ENCODE data around the gene SDE2. TPM values are rescaled to one million over a fixed set of nuclear protein-coding genes. Genes with fewer than 3 reads are reported as not detected.

Gene SDE2
- total and polyA plus RNA-seq, 2 of the 4 experiments (the other 2 are of a cell fraction) = 8.5 to 14.7 TPM

DNA sequence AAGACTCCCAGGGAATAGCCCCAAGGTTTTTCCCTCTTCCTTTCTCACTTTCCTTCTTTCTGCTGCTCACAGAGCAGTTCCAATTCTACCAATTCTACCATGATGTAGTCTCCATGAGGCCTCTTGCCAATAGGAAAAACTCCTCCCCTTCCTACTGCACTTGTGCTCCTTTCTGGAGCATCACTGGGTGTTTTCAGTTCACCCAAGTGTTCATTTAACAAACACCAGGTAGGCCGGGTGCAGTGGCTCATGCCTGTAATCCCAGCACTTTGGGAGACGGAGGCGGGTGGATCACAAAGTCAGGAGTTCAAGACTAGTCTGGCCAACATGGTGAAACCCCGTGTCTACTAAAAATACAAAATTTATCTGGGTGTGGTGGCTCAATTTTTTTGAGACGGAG, 36.8 kb upstream of the SDE2 start:
- in situ Hi-C loops (cut with MboI; ENCODE audit: low sequenced_read_pairs) (no loop called here), dilution Hi-C loops (cut with HindIII; ENCODE audit: low sequenced_read_pairs, unreplicated experiment) (no loop called here), intact Hi-C loops (cut with micrococcal nuclease) (no loop called here)
- no peak overlapping the region for H2AK9ac ChIP-seq (replicated peaks; ENCODE audit: low read depth, low read length, poor library complexity)
- BruUV-seq (replicated peaks) = no TSS peak
- no peak overlapping the region for H4K91ac ChIP-seq (ENCODE audit: insufficient read depth, low read depth, low read length)
- ATAC-seq (ENCODE audit: low read depth) (no peak), DNase-seq (no peak)
- CTCF ChIA-PET = no interaction called here
- H3K79me1 ChIP-seq (ENCODE audit: low read depth in 1 of 2, low read length in 2 of 2) = no peaks in the 10 kb centered on the region
- no peak overlapping the region for H3K27ac ChIP-seq (ENCODE audit: insufficient read depth, low read length)
- no peaks in the 10 kb centered on the region for H4K20me1 ChIP-seq (ENCODE audit: insufficient read depth, low read length)
- no peak overlapping the region for H3K14ac ChIP-seq (replicated peaks; ENCODE audit: low read depth, low read length)
- POLR2A ChIA-PET (ENCODE audit: unreplicated experiment) = no interaction called here
- H3K4me3 ChIP-seq (ENCODE audit: insufficient read depth, low read depth, low read length) = no peak overlapping the region
- H3K4me2 ChIP-seq (ENCODE audit: low read depth, low read length) = no peak overlapping the region
- no peak overlapping the region for H2BK20ac ChIP-seq (ENCODE audit: low read depth, low read length)
- H2AK5ac ChIP-seq (ENCODE audit: low read depth, low read length) = no peak overlapping the region
- H3K56ac ChIP-seq (ENCODE audit: extremely low read depth, insufficient read depth, low read length) = no peak overlapping the region
- H2AFZ ChIP-seq (replicated peaks; ENCODE audit: low read length, poor library complexity) = no peak overlapping the region
- no peak overlapping the region for H3K18ac ChIP-seq (ENCODE audit: low read depth, low read length)
- H3K23ac ChIP-seq (ENCODE audit: low read depth, low read length) = no peak overlapping the region
- 86% methylated on average over 1 of the region's 5 CpGs; no CpG with 5 or more reads in 1 of the 2 experiments for WGBS, 2 experiments (ENCODE audit: extremely low coverage in 2 of 2, insufficient read length in 1 of 2)
- H3K9me3 ChIP-seq (ENCODE audit: control insufficient read depth, insufficient read depth, low read length) = no peaks in the 10 kb centered on the region
- H3K9ac ChIP-seq (ENCODE audit: low read depth, low read length) = no peak overlapping the region
- H3K4ac ChIP-seq (ENCODE audit: low read depth, low read length) = no peak overlapping the region
- H4K5ac ChIP-seq (ENCODE audit: low read depth, low read length) = no peak overlapping the region
- H2BK15ac ChIP-seq (ENCODE audit: low read depth, low read length) = no peak overlapping the region
- no peak overlapping the region for H2BK120ac ChIP-seq (ENCODE audit: low read depth, low read length)
- H3K27me3 ChIP-seq (ENCODE audit: control insufficient read depth, insufficient read depth, low read length) = 0 out of 2 replicates have a peak, but pooled peaks cover 2% of the 10 kb centered on the region
- no peak for TF ChIP-seq RCOR1 (IDR thresholded peaks at IDR 0.05; ENCODE audit: insufficient replicate concordance, low read length)
- no peak for TF ChIP-seq RAD21 (IDR thresholded peaks at IDR 0.05; ENCODE audit: low read length)
- TF ChIP-seq SMC3 (IDR thresholded peaks at IDR 0.05; ENCODE audit: low read depth, low read length) = no peak
- TF ChIP-seq CHD1 (IDR thresholded peaks at IDR 0.05; ENCODE audit: low read depth, low read length) = no peak
- TF ChIP-seq, protein P1, sequence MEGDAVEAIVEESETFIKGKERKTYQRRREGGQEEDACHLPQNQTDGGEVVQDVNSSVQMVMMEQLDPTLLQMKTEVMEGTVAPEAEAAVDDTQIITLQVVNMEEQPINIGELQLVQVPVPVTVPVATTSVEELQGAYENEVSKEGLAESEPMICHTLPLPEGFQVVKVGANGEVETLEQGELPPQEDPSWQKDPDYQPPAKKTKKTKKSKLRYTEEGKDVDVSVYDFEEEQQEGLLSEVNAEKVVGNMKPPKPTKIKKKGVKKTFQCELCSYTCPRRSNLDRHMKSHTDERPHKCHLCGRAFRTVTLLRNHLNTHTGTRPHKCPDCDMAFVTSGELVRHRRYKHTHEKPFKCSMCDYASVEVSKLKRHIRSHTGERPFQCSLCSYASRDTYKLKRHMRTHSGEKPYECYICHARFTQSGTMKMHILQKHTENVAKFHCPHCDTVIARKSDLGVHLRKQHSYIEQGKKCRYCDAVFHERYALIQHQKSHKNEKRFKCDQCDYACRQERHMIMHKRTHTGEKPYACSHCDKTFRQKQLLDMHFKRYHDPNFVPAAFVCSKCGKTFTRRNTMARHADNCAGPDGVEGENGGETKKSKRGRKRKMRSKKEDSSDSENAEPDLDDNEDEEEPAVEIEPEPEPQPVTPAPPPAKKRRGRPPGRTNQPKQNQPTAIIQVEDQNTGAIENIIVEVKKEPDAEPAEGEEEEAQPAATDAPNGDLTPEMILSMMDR (conservative IDR thresholded peaks at IDR 0.05; ENCODE audit: low read depth, low read length) = no peak
- no peak for TF ChIP-seq BHLHE40 (IDR thresholded peaks at IDR 0.05; ENCODE audit: low read depth, low read length)
- TF ChIP-seq CEBPB (IDR thresholded peaks at IDR 0.05; ENCODE audit: low read depth, low read length) = no peak
- TF ChIP-seq, protein P2, sequence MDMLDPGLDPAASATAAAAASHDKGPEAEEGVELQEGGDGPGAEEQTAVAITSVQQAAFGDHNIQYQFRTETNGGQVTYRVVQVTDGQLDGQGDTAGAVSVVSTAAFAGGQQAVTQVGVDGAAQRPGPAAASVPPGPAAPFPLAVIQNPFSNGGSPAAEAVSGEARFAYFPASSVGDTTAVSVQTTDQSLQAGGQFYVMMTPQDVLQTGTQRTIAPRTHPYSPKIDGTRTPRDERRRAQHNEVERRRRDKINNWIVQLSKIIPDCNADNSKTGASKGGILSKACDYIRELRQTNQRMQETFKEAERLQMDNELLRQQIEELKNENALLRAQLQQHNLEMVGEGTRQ (IDR thresholded peaks at IDR 0.05; ENCODE audit: low read depth, low read length) = no peak
- no peak for TF ChIP-seq RFX5 (IDR thresholded peaks at IDR 0.05; ENCODE audit: low read depth, low read length)
- TF ChIP-seq, protein P3, sequence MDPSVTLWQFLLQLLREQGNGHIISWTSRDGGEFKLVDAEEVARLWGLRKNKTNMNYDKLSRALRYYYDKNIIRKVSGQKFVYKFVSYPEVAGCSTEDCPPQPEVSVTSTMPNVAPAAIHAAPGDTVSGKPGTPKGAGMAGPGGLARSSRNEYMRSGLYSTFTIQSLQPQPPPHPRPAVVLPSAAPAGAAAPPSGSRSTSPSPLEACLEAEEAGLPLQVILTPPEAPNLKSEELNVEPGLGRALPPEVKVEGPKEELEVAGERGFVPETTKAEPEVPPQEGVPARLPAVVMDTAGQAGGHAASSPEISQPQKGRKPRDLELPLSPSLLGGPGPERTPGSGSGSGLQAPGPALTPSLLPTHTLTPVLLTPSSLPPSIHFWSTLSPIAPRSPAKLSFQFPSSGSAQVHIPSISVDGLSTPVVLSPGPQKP (IDR thresholded peaks at IDR 0.05; ENCODE audit: borderline replicate concordance, low read depth, low read length) = no peak
- TF ChIP-seq NFE2L2 (IDR thresholded peaks at IDR 0.05; ENCODE audit: low read depth, low read length) = no peak
- no peak for TF ChIP-seq POLR2A (IDR thresholded peaks at IDR 0.05; ENCODE audit: low read depth, low read length)
- TF ChIP-seq FOS (IDR thresholded peaks at IDR 0.05; ENCODE audit: low read depth, low read length) = no peak
- no peak for TF ChIP-seq MXI1 (IDR thresholded peaks at IDR 0.05; ENCODE audit: borderline replicate concordance, low read depth, low read length)
- no peak for TF ChIP-seq MAFK (IDR thresholded peaks at IDR 0.05; ENCODE audit: low read depth, low read length)
- no peak overlapping the region for H4K8ac ChIP-seq (ENCODE audit: low read depth in 2 of 2, low read length in 2 of 2)
- H3K36me3 ChIP-seq (ENCODE audit: control insufficient read depth, insufficient read depth, low read length) = no peaks in the 10 kb centered on the region
- peaks cover 4% of the 10 kb centered on the region for H3K4me1 ChIP-seq (ENCODE audit: control insufficient read depth, insufficient read depth, low read length)
- 0 out of 2 replicates have a peak, but pooled peaks cover 5% of the 10 kb centered on the region for H3K9me1 ChIP-seq (ENCODE audit: insufficient read depth, low read length)
- H2BK5ac ChIP-seq (ENCODE audit: low read depth, low read length, poor library complexity, severe bottlenecking) = no peak overlapping the region

Data from IMR-90 (cell line).